ENCODE measurements around the gene LRATD1.
"Not testable (repeated sequence)": the region's sequence is repeated elsewhere in the genome, so short reads cannot be mapped to it uniquely, and the experiment has no call there.

The LRATD1 gene, protein sequence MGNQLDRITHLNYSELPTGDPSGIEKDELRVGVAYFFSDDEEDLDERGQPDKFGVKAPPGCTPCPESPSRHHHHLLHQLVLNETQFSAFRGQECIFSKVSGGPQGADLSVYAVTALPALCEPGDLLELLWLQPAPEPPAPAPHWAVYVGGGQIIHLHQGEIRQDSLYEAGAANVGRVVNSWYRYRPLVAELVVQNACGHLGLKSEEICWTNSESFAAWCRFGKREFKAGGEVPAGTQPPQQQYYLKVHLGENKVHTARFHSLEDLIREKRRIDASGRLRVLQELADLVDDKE

DNA sequence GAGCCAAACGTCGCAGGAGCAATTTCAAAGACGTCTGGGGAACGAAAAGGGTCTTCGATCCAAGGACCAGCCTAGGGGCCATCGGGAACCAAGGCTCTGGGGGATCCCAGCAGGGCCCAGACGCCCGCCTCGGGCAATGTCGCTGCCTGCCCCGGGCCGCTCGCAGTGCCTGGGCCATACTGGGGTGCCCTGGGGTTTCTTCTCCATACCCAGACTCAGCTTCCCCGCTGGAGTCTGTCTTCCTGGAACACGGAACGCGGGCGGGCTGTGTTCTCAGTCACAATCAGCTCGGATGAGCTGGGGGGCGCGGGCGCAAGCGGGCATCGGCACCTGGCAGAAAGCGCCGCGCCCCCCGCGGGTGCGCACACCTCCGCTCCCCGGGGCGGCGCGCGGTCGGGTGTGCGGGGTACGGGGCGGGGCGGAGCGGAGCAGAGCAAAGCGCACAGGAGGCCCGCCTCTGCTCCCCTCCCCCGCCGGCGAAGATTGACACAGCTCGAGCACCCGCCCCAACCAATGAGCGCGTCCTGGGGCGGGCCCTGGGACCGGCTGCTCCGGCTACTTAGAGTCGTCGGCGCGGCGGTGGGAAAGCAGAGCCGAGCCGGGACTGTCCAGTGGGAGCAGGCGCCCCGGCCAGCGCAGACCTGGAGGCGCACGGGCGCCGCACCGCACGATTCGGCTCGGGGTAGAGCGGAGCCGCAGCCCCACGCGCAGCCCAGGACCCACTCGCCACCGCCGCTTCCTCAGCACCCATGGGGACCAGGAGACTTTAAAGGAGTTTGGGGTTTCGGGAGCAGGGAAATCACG, at the start of gene LRATD1:
Gene LRATD1 (plus strand): TSS at position 585 of the 804 bp plus-strand sequence. CDS start 1,263 bp downstream, outside the sequence.
- peak; percentile 93 for DNase-seq

DNA sequence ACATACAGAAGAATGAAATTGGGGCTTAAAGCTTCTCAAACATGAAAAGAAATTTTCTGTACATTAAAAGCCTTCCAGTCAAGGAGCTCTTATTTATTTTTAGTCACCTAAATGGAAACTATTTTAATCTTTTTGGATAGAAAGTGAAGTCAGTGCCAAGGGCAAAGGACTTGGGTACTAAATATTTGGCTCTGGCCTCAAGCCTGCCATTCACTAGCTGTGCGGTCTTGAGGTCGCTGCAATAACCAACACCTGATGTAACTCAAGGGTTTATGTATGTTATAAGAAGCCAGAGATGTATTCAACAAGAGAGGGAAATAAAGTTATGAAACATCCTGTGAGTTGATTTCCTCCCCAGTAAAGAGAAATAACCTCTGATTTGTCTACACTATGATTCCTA, 49.5 kb upstream of the LRATD1 start:
- no peak for DNase-seq

DNA sequence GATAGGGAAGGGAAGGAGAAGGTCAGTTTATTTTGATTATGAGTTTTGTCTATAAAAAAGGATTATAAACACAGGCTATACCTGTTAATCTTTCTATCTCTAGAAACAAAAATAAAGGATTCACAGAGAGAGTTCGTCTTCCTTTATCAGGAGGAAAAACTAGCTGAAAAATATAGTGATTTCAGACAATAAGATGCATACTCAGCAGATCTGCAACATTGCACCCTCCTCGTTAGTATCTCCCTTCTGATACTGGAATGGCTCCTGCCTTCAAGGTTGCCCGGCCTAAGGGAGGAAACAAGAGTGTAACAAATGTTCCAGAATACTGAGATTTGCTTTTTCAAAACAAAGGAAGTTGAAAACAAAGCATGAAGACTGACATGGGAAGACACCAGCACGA, 48.7 kb upstream of the LRATD1 start:
- DNase-seq, result no peak

DNA sequence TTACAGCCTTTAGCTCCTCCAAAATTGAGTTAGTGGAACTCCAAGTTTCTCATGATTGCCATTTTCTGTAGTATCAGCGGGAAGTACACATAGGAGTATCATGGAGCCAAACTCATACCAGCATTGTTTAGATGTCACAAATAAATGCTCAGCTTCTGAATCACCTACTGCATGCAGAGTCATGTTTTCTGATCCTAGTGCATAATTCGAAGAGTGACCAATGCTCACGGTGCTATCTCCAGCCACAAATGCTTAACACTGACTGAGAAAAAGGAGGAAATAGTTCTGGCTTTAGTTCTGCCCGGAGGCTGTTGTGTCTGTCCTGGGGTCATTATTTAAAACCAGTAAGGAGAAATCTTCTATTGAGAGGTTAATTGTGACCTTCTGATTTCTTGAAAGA, 45.4 kb upstream of the LRATD1 start:
- DNase-seq, result no peak

DNA sequence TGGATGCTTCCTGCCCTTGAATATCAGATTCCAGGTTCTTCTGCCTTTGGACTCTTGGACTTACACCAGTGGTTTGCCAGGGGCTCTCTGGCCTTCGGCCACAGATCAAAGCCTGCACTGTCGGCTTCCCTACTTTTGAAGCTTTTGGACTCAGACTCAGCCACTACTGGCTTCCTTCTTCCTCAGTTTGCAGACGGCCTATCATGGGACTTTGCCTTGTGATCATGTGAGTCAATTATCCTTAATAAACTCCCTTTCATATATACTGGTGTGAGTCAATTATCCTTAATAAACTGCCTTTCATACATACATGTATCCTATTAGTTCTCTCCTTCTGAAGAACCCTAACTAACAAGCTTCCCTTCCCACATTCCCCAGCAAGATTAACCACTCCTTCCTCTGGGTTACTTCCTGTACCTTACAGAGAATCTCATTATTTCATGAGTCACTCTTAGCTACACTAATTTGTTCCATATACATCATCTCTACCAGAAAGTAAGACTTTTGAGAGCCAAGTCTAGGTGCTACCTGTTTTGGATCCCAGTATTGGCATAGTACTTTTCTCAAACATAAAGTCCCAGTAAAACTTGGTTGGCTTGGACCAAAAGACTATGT, 31.3 kb upstream of the LRATD1 start:
- DNase-seq, result no peak

DNA sequence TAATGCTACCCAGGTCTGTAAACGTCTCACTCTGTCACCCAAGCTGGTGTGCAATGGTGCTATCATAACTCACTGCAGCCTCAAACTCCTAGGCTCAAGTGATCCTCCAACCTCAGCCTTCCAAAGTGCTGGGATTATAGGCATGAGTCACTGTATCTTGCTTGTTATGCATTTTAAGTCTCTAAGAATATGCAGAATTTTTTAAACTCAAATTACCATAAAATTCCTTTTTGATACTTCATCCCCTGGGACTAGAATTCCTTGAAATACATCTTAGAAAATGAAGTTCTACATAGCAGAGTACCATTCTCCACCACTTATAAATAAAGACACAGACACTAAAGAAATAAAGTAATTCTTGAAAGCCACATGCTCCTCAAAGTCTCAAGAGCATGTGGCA, 30.2 kb upstream of the LRATD1 start:
- DNase-seq, result no peak

DNA sequence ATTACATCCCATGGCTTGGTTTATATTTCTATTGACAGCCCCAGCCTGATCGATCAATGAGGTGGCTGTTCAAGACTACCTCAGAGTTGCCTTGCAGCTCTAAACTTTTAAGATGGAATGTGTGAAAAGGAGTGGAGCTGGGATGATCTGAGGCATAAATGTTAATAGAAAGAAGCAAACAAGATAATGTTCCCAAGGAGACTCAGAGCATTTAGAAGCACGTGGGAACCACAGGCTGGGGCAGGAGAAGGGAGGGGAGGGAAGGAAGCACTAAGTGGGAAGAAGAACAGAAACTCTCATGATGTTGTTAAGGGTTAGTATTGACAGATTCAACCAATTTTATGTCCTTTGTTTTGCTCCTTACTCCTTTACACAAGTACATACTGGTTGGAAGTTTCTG, 28.8 kb upstream of the LRATD1 start:
- no peak for DNase-seq

DNA sequence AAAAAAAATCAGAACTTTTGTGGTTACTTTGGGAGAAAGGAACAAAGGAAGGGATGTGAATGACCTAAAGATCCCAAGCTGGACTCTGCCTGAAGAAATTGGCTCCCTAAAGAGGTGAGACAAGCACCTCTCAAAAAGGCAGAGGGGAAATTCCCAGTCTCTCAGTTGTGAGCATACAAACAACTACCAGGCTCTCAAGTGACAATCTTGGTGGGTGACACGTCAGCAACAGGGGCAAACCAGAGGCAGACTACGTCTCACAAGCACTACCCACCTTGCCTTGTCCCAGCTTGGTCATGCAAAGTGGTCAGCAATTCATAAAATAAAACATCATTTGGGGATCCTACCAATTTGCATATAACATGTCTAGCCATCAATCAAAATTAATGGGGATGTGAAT, 24.3 kb upstream of the LRATD1 start:
- DNase-seq, result no peak

DNA sequence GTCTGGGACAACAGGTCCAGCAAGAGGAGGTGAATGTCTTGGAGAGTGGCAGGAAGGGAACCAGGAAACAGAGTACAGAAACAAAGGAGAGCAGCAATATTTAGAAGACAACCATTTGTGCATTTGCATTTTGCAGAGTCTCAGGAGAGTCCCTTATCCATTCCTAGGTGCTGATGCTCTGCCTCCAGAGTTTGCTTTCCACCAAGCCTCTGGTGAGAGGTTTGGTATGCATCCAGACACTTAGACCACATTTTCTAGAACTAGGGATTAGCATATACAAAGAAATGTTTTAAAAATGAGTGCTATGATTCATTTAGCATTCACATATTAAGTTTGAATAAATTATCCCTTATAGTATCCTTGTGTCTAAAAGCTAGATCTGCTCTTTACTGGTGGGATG, 18.5 kb upstream of the LRATD1 start:
- no peak for DNase-seq

DNA sequence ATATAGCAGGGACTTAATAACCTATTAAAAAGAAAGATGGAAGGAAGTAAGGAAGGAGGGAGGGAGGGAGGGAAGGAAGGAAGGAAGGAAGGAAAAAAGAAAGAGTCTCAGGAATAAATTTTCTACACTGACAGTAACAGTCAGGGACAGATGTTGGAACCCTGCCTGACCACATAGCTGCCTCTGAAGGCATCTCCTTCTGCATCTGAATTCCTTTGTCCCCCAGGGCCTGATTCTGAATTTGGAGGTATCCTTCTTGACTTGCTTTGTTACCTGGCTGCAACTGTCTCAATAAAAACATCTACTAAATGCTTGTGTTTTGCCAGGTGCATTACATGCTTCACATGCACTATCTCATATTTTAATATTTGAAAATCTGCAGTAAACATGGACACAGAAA, 17.4 kb upstream of the LRATD1 start:
- no peak for DNase-seq

DNA sequence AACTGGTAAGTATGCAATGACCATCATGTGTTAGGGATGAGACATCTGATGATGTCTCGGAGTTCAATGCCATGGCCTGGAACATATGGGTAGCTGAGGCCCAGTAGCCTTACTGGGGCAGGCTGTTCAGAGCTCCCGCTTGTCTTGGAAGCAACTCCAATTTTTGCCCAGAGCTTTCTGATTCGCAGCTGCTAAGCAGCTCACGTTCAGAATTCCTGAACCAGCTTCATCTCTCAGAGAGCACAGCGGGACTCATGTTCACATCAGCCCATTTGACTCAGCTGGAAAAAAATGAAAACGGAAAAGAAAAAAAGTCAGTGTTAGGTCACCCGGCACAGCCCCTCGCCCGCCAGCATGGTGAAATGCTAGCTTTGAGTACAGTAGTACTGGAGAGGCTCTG, 16.8 kb upstream of the LRATD1 start:
- no peak for DNase-seq

DNA sequence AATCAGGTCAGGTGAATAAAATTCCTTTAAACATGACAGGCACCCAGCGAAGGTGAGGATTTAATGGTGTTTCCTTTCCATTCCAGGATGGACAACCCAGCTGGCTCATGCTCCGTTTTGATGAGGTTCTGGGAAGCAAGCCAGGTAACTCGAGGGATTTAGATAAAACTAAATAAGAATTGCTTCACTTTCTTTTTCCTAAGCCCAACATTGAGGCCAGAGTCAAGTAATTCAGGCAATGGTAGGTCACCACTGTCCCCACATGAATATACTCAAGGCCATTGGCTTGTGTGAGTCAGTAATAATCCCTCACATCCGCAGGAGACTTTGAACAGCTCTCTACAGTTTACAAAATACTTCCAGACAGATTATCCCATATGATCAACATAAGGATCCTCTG, 16.2 kb upstream of the LRATD1 start:
- DNase-seq, result no peak

DNA sequence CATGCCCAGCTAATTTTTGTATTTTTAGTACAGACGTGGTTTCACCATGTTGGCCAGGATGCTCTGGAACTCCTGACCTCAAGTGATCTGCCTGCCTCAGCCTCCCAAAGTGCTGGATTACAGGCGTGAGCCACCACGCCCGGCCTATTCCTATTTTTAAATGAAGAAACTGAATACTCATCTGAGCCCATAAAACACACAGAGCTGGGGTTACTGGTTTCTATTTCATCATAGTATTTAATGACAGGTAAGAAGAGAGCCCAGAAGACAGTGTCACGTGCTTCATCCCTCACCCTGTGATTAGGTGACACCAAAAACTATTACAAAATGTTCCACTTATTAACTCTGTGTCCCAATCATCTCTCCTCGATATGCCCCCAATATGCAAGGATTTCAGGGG, 15.6 kb upstream of the LRATD1 start:
- no peak for DNase-seq

DNA sequence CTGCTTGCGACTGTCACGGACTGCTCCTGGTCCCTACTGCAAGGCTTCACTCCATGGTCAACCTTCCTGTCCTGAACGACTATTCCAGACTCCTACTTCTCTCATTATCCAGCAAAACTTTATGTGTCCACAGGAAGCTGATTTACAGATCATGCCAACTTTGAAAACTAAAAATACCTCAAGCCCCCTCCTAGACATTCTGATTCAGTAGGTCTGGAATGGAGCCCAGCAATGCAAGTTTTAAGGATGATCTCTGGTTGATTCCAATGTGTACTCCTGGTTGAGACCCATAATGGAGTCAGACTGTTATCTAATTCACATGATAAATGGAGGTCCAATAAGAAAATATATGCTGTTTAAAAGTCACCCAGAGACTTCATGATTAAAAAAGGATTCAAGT, 13.1 kb upstream of the LRATD1 start:
- DNase-seq, result no peak

DNA sequence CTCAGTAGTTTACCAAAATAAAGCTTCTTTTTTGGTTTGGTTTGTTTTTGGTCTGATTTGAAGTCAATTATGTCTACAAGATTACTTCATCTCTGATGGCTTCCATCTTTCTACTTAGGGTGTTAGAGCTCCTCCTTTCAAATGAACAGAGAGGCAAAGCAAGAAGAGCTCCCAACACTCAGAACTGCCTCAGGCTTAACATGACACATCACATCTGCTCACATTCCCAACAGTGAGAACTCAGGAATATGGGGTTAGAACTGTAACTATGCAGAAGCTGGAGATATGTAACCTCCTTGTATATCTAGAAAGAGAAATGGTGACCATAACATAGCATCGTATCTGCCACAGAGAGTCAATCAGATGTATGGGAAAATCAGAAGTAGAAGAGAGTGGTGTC, 11.4 kb upstream of the LRATD1 start:
- DNase-seq, result no peak

DNA sequence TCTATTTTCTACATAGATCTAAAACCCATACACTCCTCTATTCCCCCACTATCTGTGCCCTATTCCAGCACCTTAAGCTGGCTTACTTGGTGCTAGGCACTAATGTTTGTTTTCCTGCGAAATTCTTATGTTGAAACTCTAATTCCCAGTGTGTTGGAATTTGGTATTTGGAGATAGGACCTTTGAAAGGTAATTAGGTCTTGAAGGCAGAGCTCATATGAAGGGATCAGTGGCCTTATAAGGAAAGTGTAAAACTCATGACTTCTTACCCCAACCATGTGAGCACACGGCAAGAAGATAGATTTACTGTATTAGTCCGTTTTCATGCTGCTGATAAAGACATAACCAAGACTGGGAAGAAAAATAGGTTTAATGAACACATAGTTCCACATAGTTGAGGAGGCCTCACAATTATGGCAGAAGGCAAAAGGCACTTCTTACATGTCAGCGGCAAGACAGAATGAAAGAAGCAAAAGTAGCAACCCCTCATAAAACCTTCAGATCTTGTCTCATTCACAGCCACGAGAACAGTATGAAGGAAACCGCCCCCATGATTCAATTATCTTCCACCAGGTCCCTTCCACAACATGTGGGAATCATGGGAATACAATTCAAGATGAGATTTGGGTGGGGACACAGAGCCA, 10.5 kb upstream of the LRATD1 start:
- DNase-seq, result no peak

DNA sequence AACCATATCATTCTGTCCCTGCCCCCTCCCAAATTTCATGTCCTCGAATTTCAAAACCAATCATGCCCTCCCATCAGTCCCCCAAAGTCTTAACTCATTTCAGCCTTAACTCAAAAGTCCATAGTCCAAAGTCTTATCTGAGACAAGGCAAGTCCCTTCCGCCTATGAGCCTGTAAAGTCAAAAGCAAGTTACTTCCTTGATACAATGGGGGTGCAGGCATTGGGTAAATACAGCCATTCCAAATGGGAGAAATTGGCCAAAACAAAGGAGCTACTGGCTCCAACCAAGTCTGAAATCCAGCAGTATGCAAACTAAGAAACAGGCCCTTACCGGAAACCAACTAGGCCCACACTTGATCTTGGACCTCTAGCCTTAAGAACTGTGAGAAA, 10.0 kb upstream of the LRATD1 start:
- not testable (repeated sequence) for DNase-seq

DNA sequence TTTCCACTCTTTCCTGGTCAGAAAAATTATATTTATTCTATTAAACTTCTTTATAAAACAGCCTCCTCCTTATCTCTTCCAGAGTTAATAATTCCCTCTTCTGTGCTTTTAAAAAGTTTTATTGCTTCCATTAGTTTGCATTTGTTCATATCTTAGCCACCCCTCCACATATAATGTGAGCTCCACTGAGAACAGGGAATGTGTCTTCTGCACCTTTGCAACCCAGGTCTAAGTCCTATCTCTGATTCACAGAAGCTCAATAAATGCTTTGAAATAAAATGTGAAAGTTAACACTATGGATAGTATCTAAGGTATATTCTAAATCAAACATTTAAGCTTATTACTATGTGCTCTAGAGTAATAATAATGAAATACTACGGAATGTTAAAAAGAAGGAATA, 9.3 kb upstream of the LRATD1 start:
- no peak for DNase-seq

DNA sequence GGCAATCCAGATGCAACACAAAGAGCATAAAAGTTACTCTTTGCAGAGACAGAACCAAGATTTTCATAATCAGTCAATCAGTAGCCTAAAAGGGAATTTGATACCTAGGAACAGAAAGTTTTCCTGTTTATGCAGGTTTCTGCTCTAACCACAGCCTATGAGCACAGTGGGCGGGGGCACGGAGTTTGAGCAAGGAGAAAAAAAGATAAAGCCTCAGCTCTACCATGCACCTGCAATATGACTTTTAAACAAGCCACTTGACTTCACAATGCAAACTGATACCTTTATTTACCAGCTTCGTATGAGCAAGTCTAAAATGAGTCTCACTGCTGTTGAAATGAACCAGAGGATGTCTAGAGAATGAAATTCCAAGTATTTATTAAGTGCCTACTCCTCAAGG, 5.6 kb upstream of the LRATD1 start:
- DNase-seq, result no peak

DNA sequence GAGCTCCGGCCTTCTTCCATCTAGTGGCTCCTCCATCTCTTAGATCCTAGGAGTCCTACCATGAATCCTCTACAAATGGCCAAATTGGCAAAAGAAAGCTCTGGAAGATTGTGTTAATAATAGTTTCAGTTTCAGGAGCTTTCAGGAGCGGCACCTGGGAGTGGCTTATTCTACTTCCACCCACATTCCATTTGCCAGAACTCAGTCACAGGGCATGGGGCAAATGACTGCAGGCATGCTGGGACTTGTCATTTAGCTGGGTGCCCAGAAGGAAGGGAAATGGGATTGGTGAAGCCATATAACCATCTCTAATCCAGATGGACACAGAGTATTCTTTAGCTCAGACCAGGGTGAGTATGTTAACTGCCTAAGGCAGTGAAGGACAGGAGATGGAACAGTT, 3.6 kb upstream of the LRATD1 start:
- DNase-seq, result no peak

DNA sequence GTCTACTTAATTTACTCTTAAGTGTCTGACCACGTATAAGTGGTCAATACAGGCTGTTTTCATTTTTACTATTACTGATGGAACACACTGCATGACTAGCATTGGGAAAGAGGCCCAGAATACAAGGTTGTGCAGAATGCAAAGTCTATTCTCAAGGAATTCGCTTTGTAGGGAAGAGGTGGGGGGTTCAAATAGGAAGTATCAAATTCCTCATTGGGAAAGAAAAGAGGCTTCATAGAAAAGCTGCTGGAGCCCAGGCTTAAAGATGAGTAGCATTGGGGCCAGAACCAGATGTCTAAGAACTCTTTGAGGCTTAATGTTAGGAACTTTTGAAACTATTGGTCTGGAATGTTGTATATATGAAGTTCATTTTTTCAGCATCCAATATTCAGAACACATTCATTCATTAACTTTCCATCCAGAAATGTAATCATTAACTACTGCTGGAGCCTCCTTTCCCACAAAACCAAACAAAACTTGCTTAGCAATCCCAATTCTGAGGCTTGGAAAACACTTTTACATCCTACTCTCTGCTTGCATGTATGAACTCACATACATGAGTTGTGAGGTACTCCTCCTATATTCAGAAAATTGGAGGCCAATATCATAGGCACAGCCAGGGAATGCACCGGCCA, 994 bp upstream of the LRATD1 start:
- no peak for DNase-seq

DNA sequence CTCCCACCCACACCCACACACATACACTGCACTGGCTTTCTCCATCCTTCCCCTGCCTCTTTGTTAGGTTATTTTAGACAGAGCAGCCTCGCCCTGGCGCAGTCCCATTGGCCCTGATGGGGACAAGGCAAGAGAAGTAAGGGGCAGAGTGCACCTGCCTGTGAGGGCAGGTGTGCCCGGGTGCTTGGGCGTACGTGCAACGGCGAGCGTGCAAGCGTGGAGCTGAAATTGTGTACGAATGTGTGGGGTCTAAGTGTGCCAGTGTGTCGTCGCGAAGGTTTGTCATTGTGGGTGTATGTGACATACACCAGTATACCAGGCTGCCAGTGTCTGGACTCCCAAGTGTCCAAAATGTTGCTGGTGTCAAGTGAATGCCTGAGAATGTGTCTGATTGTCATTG, 544 bp downstream of the LRATD1 start:
- DNase-seq, result peak; percentile 61

All from NCI-H146 (cell line).